ENCODE data around the gene NEUROG1. TPM values are rescaled to one million over a fixed set of nuclear protein-coding genes. Genes with fewer than 3 reads are reported as not detected.

NEUROG1 gene
- total and polyA plus RNA-seq, 12 donors: not detected

GRCh38 chr5:135569755-135570452 lies 34.1 kb upstream of the NEUROG1 start:
- Histone ChIP-seq H3K9me3 (no peaks in the 10 kb centered on the region), H3K27ac (no peak overlapping the region), H3K4me1 (no peaks in the 10 kb centered on the region), H3K4me3 (no peak overlapping the region), H3K36me3 (no peaks in the 10 kb centered on the region), H3K27me3 (peaks cover 0 to 50% (median 16%) of the 10 kb centered on the region in 7 donors)
- ATAC-seq: peak in 3 of 8 donors; percentile 30 to 51 (median 46)
- TF ChIP-seq CTCF (IDR thresholded peaks at IDR 0.05): peak in 7 of 9 donors; percentile 14 to 45 (median 35)
- 47 to 51% methylated on average over 10 of the region's 10 CpGs for WGBS, 2 donors
- DNase-seq: no peak
- intact Hi-C loops (cut with DNase I): loop anchor here in 3 of 10 donors (10.0 kb wide), 2 partner anchors 155 to 645 kb away; no protein-coding TSS in a partner anchor

- H3K27me3 ChIP-seq: peaks cover 0 to 43% (median 11%) of the 10 kb centered on the region in 7 donors
- DNase-seq: no peak
- intact Hi-C loops (cut with DNase I): loop anchor here in 3 of 10 donors (10.0 kb wide), 2 partner anchors 156 to 646 kb away; no protein-coding TSS in a partner anchor
- ATAC-seq: no peak
- TF ChIP-seq CTCF (IDR thresholded peaks at IDR 0.05): no peak
- H3K9me3 ChIP-seq: no peaks in the 10 kb centered on the region
- no peaks in the 10 kb centered on the region for H3K4me1 ChIP-seq
- H3K36me3 ChIP-seq: no peaks in the 10 kb centered on the region
- no peak overlapping the region for H3K4me3 ChIP-seq
- 79 to 84% methylated on average over 5 of the region's 5 CpGs for WGBS, 2 donors
- H3K27ac ChIP-seq: no peak overlapping the region
Measured at GRCh38 chr5:135568923-135569360, 33.2 kb upstream of the NEUROG1 start.

GRCh38 chr5:135568246-135568645 lies 32.5 kb upstream of the NEUROG1 start:
- no peak overlapping the region for H3K4me3 ChIP-seq
- no peak overlapping the region for H3K27ac ChIP-seq
- DNase-seq: no peak
- no peak for TF ChIP-seq CTCF (IDR thresholded peaks at IDR 0.05)
- H3K27me3 ChIP-seq: peaks cover 0 to 43% (median 11%) of the 10 kb centered on the region in 7 donors
- 78 to 87% methylated on average over 6 of the region's 6 CpGs for WGBS, 2 donors
- H3K4me1 ChIP-seq: no peaks in the 10 kb centered on the region
- intact Hi-C loops (cut with DNase I): loop anchor here in 3 of 10 donors (10.0 kb wide), 2 partner anchors 157 to 647 kb away; no protein-coding TSS in a partner anchor
- ATAC-seq: no peak
- no peaks in the 10 kb centered on the region for H3K9me3 ChIP-seq
- no peaks in the 10 kb centered on the region for H3K36me3 ChIP-seq

- H3K27me3 ChIP-seq: peaks cover 0 to 43% (median 11%) of the 10 kb centered on the region in 7 donors
- no peak for DNase-seq
- no peak for ATAC-seq
- H3K4me3 ChIP-seq: no peak overlapping the region
- intact Hi-C loops (cut with DNase I): loop anchor here in 3 of 10 donors (10.0 kb wide), 2 partner anchors 157 to 647 kb away; no protein-coding TSS in a partner anchor
- H3K9me3 ChIP-seq: no peaks in the 10 kb centered on the region
- no peaks in the 10 kb centered on the region for H3K4me1 ChIP-seq
- TF ChIP-seq CTCF (IDR thresholded peaks at IDR 0.05): no peak
- WGBS, 2 donors: 72 to 84% methylated on average over 4 of the region's 4 CpGs
- no peaks in the 10 kb centered on the region for H3K36me3 ChIP-seq
- no peak overlapping the region for H3K27ac ChIP-seq
Measured at GRCh38 chr5:135567661-135568060, 31.9 kb upstream of the NEUROG1 start.

Data from heart right ventricle (tissue), 16 donors.